MM.1S (cell line): Measurements from ENCODE around the gene SCYL2.

ENCODE experiments used
- DNase-seq: peaks from one replicate; pipeline ENCODE4 v3.0.0-alpha.2; 2015
- H2AFZ ChIP-seq: fragments of 300-600 bp; sonication (generic); 2 replicates; pipeline ENCODE4 v1.6.0; 2016; ENCODE audit warnings: antibody characterized with exemption, low read length
- H3F3A ChIP-seq: fragments of 300-600 bp; sonication (generic); 2 replicates; pipeline ENCODE4 v1.6.1; 2016; ENCODE audit warnings: mild to moderate bottlenecking, antibody characterized with exemption, low read length, moderate library complexity, mixed read lengths; ENCODE audit not compliant: insufficient read depth
- H3K27ac ChIP-seq: fragments of 300-600 bp; sonication (generic); 2 replicates; pipeline ENCODE4 v1.5.1; 2016; ENCODE audit warnings: mild to moderate bottlenecking, low read length
- H3K27me3 ChIP-seq: fragments of 300-600 bp; sonication (generic); replicated peaks from 2 replicates; pipeline ENCODE4 v1.6.0; 2016; ENCODE audit warnings: low read length; ENCODE audit not compliant: insufficient read depth
- H3K36me3 ChIP-seq: fragments of 300-600 bp; sonication (generic); replicated peaks from 2 replicates; pipeline ENCODE4 v1.6.1; 2016; ENCODE audit warnings: mild to moderate bottlenecking, low read length, mixed read lengths; ENCODE audit not compliant: insufficient read depth
- H3K4me1 ChIP-seq: fragments of 300-600 bp; sonication (generic); 2 replicates; pipeline ENCODE4 v1.6.1; 2016; ENCODE audit warnings: low read length, mixed read lengths
- H3K4me2 ChIP-seq: fragments of 300-600 bp; sonication (generic); 2 replicates; pipeline ENCODE4 v1.6.0; 2016; ENCODE audit warnings: low read depth, low read length
- H3K4me3 ChIP-seq: fragments of 300-600 bp; sonication (generic); 2 replicates; pipeline ENCODE4 v1.5.1; 2016; ENCODE audit warnings: low read length, mixed read lengths
- H3K79me2 ChIP-seq: fragments of 300-600 bp; sonication (generic); 2 replicates; pipeline ENCODE4 v1.6.1; 2016; ENCODE audit warnings: mixed run types, low read length, mixed read lengths
- H3K9ac ChIP-seq: fragments of 300-600 bp; sonication (generic); 2 replicates; pipeline ENCODE4 v1.6.1; 2016; ENCODE audit warnings: low read length, mixed read lengths
- H3K9me2 ChIP-seq: fragments of 300-600 bp; sonication (generic); replicated peaks from 2 replicates; pipeline ENCODE4 v1.6.1; 2016; ENCODE audit warnings: mild to moderate bottlenecking, low read length, mixed read lengths; ENCODE audit not compliant: insufficient read depth
- H3K9me3 ChIP-seq: fragments of 300-600 bp; sonication (generic); replicated peaks from 2 replicates; pipeline ENCODE4 v1.6.1; 2016; ENCODE audit warnings: mild to moderate bottlenecking, low read length, mixed read lengths; ENCODE audit not compliant: insufficient read depth
- H4K20me1 ChIP-seq: fragments of 300-600 bp; sonication (generic); 2 replicates; pipeline ENCODE4 v1.6.1; 2016; ENCODE audit warnings: mild to moderate bottlenecking, low read length, moderate library complexity, mixed read lengths; ENCODE audit not compliant: insufficient read depth
- CTCF ChIP-seq: fragments of 300-600 bp; sonication (generic); IDR thresholded peaks from 2 replicates; pipeline ENCODE4 v1.5.1; 2016; ENCODE audit warnings: antibody characterized with exemption, low read length, mixed read lengths
- EZH2 ChIP-seq: fragments of 300-600 bp; sonication (generic); optimal IDR thresholded peaks from 2 replicates; pipeline ENCODE3; 2017; ENCODE audit warnings: low read depth, mild to moderate bottlenecking, antibody characterized with exemption, low read length, mixed read lengths
- EZH2phosphoT487 ChIP-seq: fragments of 300-600 bp; sonication (generic); IDR thresholded peaks from 2 replicates; pipeline ENCODE4 v1.6.1; 2018; ENCODE audit warnings: antibody characterized with exemption, low read length

The SCYL2 gene

GRCh38 chr12:100376161-100376560 is 109.2 kb downstream of the SCYL2 start:
- no peak for DNase-seq
- Histone ChIP-seq H3K27ac (no peak overlapping the region), H3F3A (no peaks in the 10 kb centered on the region), H3K36me3 (no peaks in the 10 kb centered on the region), H4K20me1 (no peaks in the 10 kb centered on the region), H3K4me3 (no peak overlapping the region), H3K9ac (no peak overlapping the region), H3K9me2 (no peaks in the 10 kb centered on the region), H3K4me1 (no peaks in the 10 kb centered on the region), H3K4me2 (no peak overlapping the region), H3K27me3 (no peaks in the 10 kb centered on the region), H2AFZ (no peak overlapping the region), H3K9me3 (no peaks in the 10 kb centered on the region), H3K79me2 (no peaks in the 10 kb centered on the region)
- no peak for TF ChIP-seq EZH2
- TF ChIP-seq EZH2phosphoT487 = no peak
- TF ChIP-seq CTCF = no peak

GRCh38 chr12:100381379-100381778 is 114.4 kb downstream of the SCYL2 start:
- H3K4me1 ChIP-seq = no peaks in the 10 kb centered on the region
- DNase-seq = no peak
- no peak for TF ChIP-seq EZH2phosphoT487
- no peak for TF ChIP-seq EZH2

GRCh38 chr12:100382338-100382737 is 115.4 kb downstream of the SCYL2 start:
- no peaks in the 10 kb centered on the region for H3F3A ChIP-seq

More at GRCh38 chr12:100381379-100381778, 114.4 kb downstream of the SCYL2 start:
- no peaks in the 10 kb centered on the region for H3K9me2 ChIP-seq
- H3K27ac ChIP-seq = no peak overlapping the region
- no peaks in the 10 kb centered on the region for H3K79me2 ChIP-seq
- H4K20me1 ChIP-seq = no peaks in the 10 kb centered on the region
- no peaks in the 10 kb centered on the region for H3K36me3 ChIP-seq
- H3F3A ChIP-seq = no peaks in the 10 kb centered on the region
- no peak overlapping the region for H3K4me3 ChIP-seq
- H3K9ac ChIP-seq = no peak overlapping the region
- H3K4me2 ChIP-seq = no peak overlapping the region
- H3K9me3 ChIP-seq = no peaks in the 10 kb centered on the region
- no peak overlapping the region for H2AFZ ChIP-seq
- H3K27me3 ChIP-seq = no peaks in the 10 kb centered on the region

More at GRCh38 chr12:100382338-100382737, 115.4 kb downstream of the SCYL2 start:
- Histone ChIP-seq H3K9me2 (no peaks in the 10 kb centered on the region), H3K79me2 (no peaks in the 10 kb centered on the region), H3K36me3 (no peaks in the 10 kb centered on the region), H3K27me3 (no peaks in the 10 kb centered on the region), H3K9ac (no peak overlapping the region), H3K4me2 (no peak overlapping the region), H3K4me3 (no peak overlapping the region), H3K9me3 (no peaks in the 10 kb centered on the region), H2AFZ (no peak overlapping the region), H3K4me1 (no peaks in the 10 kb centered on the region), H4K20me1 (no peaks in the 10 kb centered on the region), H3K27ac (no peak overlapping the region)
- no peak for DNase-seq
- no peak for TF ChIP-seq EZH2
- TF ChIP-seq EZH2phosphoT487 = no peak
- no peak for TF ChIP-seq CTCF
